OCI-M1 (cell line): ENCODE results near the gene PRPSAP2.
"Not testable (repeated sequence)": the region's sequence is repeated elsewhere in the genome, so short reads cannot be mapped to it uniquely, and the experiment has no call there.

Experiments
- DNase-seq: peaks from one replicate; lab custom pipeline; 2025; lab: John Stamatoyannopoulos, UW

The PRPSAP2 gene, protein sequence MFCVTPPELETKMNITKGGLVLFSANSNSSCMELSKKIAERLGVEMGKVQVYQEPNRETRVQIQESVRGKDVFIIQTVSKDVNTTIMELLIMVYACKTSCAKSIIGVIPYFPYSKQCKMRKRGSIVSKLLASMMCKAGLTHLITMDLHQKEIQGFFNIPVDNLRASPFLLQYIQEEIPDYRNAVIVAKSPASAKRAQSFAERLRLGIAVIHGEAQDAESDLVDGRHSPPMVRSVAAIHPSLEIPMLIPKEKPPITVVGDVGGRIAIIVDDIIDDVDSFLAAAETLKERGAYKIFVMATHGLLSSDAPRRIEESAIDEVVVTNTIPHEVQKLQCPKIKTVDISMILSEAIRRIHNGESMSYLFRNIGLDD

DNA sequence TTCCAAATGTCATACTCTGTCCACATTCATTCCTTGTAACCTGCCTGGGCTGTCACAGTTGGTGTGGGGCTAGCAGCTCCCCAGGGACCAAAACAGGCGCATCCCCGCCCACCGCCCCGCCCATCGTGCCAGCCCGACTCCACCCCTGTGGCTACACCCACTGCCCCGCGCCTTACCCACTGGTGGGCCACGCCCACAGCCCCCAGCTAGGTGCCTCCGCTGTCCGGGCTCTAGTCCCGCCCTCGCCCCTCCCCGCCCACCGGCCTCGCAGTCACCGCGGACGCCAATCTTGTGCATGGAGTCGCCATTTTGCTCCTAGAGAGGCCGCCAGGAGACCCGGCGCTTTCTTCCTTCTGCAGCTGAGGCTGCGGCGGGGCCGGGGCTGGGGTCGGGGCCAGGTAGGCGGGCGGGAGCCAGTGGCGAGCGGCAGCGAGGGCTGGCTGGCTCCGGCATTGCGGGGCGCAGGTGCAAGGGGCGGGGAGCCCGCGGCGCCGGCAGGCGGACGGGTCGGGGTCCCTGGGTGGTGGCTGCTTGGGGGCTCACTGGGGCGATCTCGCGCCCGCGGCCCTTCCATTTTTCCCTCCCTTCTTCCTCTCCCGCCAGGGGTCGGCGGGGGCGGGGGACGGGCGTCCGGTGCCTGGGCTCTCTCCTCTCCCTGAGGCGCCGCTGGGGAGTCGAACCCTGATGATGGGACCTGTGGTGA, at the start of gene PRPSAP2:
Gene PRPSAP2 (plus strand): TSS at position 268 of the 703 bp plus-strand sequence. CDS start 7,703 bp downstream, outside the sequence.
- peak; percentile 87 for DNase-seq

DNA sequence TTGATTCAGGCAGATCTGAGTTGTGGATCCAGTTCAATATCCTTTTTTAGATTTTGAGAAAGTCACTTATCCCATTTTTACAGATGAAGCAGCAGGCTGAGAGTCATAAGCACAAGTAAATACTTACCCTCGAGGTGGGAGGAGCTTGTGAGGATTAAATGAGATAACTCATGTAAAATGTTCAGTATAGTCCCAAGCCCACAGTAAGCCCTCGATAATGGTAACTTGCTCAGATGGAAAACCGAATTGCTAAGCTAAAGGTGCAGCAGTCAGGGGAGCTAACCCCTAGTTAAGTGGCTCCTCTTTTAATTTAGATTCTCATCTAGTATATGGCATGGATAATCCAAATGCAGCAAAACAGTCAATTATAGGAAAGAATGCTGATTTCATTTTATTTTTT, 42.0 kb upstream of the PRPSAP2 start:
- peak; percentile 62 for DNase-seq

DNA sequence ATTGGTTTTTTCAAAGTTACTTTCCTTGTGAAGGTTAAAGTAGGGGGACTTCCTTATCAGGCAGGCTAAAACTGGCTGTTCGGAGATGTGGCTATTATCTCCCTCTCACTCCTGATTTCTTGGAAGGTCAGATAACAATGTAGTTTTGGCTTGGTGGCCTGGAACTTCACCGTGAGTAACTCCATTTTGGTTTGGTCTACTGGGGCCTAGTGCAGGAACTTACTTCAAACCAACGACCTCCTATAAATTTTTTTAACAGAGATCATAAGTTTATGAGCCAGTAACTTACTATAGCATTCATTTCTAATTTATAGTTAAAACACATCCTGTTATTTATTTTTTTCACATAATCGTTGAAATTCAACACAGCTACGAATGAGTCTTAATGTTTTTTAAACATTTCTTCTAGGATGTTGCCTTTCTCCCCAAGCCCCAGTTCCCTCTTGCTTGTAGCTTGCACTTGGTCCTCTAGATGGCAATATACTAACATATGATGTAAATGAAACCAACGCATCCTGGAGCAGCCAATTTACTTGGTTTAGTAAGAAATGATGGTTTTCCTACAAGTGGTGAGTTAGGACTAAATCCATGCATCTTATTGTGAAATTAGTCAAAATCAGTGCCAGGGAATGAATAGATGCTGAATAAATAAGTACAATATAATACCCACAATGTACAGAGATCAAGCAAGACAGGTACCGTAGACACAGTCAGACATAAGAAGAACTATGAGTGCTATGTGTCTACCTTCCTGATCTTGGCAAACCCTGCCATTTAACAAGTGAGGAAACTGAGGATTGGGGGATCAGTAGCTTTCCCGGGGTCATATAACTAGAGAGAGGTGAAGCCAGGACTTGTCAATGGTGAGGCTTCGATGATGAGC, 41.2 kb upstream of the PRPSAP2 start:
- peak; percentile 81 for DNase-seq

DNA sequence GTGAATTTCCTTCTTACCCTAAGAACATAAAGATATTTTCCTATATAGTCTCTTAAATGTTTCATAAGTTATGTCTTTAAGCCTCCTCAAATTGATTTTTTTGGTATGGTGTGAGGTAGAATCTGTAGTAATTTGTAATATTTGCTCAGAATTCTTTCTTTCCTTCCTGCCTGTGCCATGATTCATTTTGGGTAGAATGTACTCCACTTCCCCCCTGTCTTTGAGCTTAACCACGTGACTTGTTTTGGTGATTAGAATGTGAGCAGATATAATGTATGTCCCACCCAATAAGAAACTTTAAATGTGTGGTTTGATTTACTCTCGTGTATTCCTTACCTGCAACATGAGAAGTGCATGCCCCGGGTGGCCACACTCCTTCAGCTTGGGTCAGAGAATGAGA, 36.5 kb upstream of the PRPSAP2 start:
- DNase-seq = not testable (repeated sequence)

DNA sequence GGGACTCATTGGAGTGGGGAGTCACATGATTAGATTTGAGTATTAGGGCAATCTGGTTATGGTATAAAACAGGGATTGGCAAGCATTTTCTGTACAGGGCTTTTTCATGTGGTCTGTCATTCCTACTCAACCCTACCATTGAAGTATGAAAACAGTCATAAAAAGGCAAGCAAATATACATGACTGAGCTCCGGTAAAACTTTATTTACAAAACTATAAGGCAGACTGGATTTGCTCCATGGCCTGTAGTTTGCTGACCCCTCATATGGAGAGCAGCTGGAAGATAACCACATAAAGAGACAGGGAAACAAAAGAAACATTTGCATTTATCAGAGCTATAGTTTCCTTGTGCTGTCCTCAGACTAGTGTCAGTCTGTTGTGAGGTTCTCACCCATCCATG, 30.3 kb upstream of the PRPSAP2 start:
- not testable (repeated sequence) for DNase-seq

DNA sequence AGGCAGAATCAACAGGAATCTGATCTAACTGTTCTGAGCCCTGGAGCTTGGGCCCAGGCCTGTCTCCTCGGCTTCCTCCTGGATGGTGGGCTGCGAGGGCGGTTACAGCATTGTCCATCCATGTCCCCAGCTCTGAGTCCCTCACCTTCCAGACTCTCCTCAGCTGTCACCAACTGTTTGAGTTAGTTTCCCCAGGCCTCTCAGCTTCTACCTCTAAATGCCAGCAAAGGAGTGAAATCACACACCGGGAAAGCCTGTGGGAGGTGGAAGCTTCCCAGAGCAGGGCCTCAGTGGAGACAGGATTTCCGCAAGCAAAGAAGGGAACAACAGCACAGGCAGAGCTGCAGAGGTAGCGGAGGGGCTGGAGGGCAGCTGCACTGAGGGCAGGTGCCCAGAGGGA, 9.4 kb upstream of the PRPSAP2 start:
- no peak for DNase-seq

DNA sequence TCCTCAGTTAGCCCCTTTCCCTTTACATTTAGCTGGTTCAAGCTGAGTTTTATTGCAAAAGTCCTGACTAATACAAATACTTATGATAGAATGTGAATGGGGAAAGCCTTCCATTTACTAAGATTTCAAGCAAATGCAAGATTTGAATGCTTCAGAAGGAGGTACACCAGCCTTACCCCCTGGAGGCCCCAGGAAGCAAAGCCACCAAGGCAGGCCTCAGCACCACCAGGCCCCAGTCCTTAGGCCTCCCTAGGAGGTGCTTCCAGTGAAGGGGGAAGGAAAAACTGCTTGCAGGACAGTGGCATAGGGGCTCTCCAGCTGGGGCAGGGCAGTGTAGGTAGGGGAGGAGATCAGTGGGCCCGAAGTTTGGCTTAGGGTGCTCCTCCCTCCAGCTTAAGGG, 7.3 kb upstream of the PRPSAP2 start:
- DNase-seq = no peak

DNA sequence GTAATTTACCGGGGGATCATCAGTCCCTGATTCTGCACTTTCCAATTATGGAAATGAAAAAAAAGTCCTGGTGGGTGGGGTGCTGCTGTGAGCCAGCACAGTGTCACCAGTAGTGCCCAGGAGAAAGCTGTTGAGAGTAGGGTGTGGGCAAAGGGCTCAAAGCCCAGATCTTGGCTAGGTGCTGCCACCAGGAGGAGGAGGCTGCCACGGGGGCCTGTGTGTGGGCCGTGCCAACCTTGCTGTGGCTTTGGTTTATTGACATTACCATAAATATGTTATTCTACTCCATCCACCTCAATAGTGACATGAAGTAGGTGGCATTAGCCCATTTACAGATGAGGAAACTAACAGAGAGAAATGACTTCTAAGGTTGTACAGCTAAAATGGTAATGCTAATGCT, 6.7 kb upstream of the PRPSAP2 start:
- no peak for DNase-seq

DNA sequence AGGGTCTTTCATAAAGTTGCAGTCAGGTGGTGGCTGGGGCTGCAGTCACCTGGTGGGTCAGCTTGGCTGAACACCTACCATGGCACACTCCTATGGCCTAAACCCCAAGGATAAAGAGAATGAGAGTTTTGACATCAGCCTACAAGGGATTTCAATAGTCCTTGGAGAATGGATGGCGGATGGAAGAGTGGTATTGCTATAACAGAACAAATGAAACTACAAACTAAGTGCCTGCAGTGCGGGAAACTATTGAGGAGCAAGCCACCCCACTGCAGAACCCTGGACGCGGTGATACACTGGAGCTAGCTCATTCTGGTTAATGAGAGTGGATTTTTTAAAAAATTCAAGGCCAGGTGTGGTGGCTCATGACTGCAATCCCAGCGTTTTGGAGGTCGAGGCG, 3.0 kb upstream of the PRPSAP2 start:
- DNase-seq = no peak

DNA sequence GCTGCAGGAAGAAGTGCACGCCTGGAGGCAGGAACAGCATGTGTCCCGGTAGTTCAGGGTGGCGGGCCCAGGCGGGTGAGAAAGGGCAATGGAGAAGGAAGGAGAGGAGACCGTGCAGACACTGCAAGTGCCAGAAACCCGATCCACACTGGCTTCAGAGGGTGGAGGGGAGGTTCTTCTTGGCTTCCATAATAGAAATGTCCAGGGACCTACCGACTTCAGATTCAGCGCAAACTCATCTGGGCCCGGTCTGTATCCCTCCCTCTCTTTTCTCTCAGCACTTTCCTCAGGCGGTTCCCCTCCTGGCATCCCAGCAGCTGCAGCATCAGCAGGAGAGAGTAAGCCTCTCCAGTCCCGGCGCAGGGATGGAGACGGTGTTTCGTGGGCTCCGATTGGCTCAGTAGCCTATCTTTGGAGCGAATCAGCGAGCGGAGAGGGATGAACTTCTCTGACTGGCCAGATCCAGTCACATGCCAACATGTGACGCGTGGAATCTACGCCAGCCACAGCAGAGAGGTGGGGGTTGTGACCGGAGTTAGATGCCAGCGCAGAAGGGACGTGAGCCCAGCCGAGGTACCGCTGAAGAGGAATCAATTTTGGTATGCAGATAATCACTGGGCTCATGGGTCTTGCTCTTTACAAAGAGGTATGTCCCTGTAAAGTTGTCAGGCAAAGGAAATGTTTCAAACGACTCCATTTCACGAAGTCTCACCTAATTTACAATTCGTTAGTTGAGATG, 1.9 kb upstream of the PRPSAP2 start:
- DNase-seq = peak; percentile 93

DNA sequence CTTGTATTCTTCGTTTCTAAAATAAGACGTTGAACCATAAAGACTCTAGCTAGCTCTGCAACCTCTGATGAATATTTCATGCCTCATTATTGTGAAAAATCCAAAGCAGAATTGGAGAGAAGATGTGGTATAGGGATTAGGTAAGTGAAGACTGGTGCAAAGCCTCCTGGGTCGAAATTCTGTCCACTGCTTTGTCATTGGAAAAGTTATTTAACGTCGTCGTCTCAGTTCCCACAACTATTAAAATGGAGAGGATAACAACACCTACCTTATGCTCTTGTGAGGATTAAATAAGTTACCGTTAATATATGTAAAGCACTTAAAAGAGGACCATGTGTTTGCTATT, 1.4 kb upstream of the PRPSAP2 start:
- no peak for DNase-seq

DNA sequence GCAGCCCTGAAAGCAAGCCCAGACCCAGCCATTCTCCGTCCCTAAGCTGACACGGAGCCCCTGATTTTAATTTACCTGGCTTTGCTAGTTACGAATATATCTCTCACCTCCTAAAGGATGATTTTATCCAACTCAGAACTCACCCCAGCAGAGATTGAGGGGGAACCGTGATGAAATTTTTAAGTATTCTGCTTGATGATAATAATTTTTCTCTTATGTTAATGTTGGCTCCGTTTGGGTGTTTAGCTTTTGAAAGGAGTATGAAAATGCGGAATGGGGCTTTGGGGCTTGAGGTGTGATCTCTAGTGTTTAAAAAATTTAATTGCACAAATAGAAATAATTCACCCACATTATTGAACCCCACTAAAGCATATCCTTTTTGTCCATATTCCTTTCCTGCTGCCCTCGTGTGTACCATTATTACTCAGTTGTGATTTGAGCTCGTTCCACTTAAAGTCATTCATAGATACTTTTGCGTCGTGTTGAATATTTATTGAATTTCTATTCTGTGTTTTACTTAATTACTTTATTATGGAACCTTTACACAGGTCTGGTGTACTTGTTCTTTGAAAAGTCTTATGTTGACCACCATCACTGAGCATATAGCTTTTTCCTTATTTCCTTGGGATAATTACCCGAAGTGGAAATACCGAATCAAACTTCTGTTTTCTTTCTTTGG, 775 bp downstream of the PRPSAP2 start:
- no peak for DNase-seq

DNA sequence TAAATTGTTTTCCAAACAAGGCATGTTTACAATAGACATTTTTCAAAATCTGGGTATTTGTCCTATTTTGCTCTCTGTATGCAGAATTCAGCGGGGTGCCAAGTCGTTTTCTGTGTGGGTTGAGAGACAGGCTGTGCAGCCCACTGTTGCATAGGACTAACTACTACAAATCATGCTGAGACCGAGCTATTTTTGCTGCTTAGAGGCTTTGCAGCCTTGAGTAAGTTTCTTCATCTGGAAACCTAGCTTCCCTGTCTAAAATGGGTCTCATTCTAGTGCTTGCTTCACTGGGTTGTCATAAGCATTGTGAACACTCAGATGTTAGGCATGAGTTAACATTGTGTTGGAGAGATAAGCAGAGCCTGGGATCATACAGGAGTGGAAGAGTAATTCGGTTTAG, 1.3 kb downstream of the PRPSAP2 start:
- peak; percentile 21 for DNase-seq

DNA sequence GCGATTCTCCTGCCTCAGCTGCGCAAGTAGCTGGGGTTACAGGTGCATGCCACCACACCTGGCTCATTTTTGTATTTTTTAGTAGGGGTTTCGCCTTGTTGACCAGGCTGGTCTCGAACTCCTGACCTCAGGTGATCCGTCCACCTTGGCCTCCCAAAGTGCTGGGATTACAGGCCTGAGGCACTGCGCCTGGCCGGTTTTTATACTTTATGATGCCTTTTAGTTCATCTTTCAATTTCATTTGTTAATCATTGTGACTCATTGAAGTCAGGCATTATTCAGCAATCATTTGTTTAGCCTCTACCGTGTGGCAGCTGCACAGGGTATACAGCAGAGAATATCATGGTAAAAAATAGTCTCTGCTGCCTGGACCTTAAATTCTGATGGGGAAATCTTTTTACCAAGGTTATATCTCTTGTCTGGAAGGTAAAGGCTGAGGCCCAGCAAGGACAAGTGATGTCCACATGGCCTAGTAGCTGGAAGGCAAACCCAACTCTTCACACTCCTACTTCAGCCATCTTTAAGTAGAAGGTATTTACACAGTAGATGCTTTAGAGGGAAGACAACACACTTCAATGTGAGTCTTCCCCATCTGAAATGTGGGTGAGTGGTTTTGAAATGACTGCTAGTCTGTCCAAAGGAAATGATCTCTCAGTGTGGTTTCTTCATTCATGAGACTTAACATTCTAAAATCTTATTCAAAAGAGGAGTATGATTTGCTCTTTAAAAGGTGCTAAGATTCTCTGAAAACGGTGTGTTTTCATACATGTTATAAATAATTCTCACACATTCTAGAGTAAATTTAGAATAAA, 2.4 kb downstream of the PRPSAP2 start:
- DNase-seq = no peak

DNA sequence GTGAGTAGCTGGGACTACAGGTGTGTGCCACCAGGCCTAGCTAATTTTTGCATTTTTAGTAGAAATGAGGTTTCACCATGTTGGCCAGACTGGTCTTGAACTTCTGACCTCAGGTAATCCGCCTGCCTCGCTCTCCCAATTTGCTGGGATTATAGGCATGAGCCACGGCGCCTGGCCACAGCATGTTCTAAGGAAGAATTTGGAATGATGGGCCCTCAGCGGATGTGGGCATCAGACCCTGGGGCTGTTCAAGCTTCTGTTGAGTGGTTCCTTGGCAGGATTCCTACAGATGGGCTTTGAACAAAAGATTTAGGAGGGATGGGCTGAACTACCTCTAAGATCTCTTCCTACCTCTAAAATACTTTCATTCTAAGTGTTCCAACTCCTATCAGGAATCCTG, 4.1 kb downstream of the PRPSAP2 start:
- DNase-seq = no peak

DNA sequence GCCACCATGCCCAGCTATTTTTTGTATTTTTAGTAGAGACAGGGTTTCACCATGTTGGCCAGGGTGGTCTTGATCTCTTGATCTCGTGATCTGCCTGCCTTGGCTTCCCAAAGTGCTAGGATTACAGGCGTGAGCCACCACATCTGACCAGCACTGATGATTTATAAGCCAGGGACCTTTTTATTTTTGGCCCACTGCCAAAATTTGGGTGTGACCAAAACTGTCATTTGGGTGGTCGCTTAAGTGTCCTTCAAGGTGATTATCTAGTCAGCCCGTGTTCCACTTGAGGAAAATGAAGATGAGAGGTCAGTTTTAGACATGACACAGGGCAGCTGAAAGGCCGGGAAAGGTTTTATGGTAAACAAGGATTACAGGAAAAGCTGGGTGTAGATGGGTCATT, 7.1 kb downstream of the PRPSAP2 start:
- peak; percentile 1 for DNase-seq

DNA sequence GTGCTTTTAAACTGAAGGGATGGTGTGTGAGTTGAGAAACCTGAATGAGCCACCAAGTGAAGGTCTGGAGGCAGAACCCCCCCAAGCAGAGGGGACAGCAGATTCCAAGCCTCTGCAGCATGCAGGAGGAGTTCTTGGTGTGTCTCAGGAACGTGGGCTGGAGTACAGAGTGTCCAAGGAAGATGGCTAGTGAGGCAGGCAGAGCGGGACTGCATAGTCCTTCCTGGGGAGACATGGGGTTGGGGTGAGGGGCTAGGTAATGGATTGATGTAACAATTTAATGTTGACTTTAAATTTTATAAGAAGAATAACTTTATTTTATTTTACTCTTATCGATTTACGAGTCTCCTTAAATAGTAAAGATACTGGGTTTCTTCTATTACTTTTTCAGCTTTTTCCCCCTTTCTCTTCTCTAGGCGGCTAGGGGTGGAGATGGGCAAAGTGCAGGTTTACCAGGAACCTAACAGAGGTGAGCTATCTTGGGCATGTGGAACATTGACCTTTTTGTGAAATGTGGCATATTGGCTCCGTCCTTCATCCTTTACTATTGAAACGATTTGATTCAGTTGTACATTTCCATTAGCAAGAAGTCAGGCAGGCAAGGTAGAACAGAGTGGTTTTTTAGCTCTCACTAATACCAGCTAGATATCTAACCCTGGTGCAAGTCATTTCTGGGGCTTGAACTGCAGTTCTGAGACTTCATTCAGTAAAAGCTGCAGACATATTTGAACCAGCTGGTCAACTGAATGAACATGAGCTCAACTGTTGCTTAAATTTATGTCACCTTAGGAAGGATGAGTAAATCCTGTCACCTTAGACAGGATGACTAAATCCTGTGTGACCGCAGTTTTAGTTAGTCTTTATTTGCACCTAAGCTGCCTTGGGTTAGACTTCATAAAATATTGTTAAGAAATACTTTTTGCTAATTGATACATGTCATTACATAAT, 9.2 kb downstream of the PRPSAP2 start:
- no peak for DNase-seq

DNA sequence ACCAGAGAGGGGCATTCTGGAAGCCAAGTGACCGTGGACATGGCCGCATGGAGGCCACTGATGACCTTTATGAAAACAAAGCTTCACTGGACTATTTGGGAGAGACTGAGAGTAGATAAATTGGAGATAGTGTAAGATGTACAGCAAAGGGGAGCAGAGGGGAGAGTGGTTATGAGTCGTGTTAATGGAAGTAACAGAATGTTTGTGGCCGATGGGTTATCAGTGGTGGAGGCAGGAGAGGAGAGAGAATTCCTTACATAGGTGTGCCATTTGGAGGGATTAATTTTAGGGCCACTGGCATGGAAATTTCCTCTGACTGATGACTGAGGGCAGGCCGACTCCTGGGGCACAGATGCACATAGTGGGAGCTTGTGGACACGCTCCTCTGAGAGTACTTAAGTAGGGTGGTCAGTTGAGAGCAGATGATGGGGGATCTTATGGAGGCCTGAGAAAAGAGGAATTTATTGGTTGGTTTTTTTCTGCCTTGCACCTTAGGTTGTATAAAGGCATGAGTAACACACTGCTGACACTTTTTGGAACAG, 19.2 kb downstream of the PRPSAP2 start:
- DNase-seq = no peak

DNA sequence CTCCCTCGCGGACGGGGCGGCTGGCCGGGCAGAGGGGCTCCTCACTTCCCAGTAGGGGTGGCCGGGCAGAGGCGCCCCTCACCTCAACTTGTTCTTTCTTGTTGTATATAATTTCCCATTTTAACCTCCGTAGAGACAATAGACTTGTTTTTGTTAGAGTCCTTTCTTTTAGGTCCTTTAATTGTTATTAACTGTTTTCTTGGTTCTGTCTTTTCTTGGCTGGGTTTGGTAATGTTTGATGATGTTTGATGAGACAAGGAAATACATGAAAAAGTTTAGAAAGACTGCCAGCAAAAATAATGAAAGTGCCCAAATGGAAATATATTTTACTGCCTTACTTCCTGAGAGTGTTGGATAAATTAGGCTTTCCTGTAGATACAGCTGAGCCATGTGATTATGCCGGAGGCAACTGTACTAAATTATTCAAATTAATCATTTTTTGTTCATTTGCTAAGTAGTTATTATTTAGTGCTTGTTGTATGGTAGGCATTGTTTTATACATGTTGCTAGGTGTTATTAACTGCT, 30.9 kb downstream of the PRPSAP2 start:
- DNase-seq = no peak
